Nephron progenitor cell (in vitro differentiated cells): ENCODE data around the gene HMCN1.

Source experiments
- DNase-seq: peaks from one replicate; pipeline ENCODE4 v3.0.0; 2021
- H3K27ac Mint-ChIP-seq: 2 replicates; pipeline ENCODE4 v1.8.0; 2021; ENCODE audit warnings: mild to moderate bottlenecking, moderate library complexity, mixed read lengths
- H3K27me3 Mint-ChIP-seq: 2 replicates; pipeline ENCODE4 v1.8.0; 2021; ENCODE audit warnings: mild to moderate bottlenecking, low read depth, mixed read lengths; ENCODE audit not compliant: poor library complexity
- H3K36me3 Mint-ChIP-seq: 2 replicates; pipeline ENCODE4 v1.8.0; 2021; ENCODE audit warnings: low read depth, mixed read lengths
- H3K4me1 Mint-ChIP-seq: 2 replicates; pipeline ENCODE4 v1.8.0; 2021; ENCODE audit warnings: mixed read lengths
- H3K4me3 Mint-ChIP-seq: 2 replicates; pipeline ENCODE4 v1.8.0; 2021; ENCODE audit warnings: mild to moderate bottlenecking, moderate library complexity, mixed read lengths
- H3K9me3 Mint-ChIP-seq: 2 replicates; pipeline ENCODE4 v1.8.0; 2021; ENCODE audit warnings: mild to moderate bottlenecking, moderate library complexity, mixed read lengths
- TF ChIP-seq, protein P1 (sequence below): fragments of 200-600 bp; sonication (generic); IDR thresholded peaks from 2 replicates; pipeline ENCODE4 v1.5.0; 2021; ENCODE audit warnings: antibody characterized with exemption

The HMCN1 gene

GRCh38 chr1:186139701-186140100 is 405.5 kb downstream of the HMCN1 start:
- H3K27me3 Mint-ChIP-seq, result no peaks in the 10 kb centered on the region
- no peak overlapping the region for H3K4me3 Mint-ChIP-seq
- peaks cover 3% of the 10 kb centered on the region for H3K9me3 Mint-ChIP-seq
- no peak for DNase-seq
- H3K4me1 Mint-ChIP-seq, result no peaks in the 10 kb centered on the region
- peaks cover 78% of the 10 kb centered on the region for H3K36me3 Mint-ChIP-seq
- TF ChIP-seq, protein P1, sequence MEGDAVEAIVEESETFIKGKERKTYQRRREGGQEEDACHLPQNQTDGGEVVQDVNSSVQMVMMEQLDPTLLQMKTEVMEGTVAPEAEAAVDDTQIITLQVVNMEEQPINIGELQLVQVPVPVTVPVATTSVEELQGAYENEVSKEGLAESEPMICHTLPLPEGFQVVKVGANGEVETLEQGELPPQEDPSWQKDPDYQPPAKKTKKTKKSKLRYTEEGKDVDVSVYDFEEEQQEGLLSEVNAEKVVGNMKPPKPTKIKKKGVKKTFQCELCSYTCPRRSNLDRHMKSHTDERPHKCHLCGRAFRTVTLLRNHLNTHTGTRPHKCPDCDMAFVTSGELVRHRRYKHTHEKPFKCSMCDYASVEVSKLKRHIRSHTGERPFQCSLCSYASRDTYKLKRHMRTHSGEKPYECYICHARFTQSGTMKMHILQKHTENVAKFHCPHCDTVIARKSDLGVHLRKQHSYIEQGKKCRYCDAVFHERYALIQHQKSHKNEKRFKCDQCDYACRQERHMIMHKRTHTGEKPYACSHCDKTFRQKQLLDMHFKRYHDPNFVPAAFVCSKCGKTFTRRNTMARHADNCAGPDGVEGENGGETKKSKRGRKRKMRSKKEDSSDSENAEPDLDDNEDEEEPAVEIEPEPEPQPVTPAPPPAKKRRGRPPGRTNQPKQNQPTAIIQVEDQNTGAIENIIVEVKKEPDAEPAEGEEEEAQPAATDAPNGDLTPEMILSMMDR, result no peak
- H3K27ac Mint-ChIP-seq, result no peak overlapping the region

DNA sequence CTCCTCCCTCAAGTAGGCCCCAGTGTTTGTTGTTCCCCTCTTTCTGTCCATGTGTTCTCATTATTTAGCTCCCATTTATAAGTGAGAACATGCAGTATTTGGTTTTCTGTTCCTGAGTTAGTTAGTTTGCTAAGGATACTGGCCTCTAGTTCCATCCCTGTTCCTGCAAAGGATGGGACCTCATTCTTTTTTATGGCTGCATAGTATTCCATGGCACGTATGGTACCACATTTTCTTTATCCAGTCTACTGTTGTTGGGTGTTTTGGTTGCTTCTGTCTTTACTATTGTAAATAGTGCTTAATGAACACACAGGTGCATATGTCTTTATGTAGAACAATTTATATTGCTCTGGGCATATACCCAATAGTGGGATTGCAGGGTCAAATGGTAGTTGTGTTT is 408.0 kb downstream of the HMCN1 start:
- peaks cover 84% of the 10 kb centered on the region for H3K36me3 Mint-ChIP-seq
- no peak for DNase-seq
- no peak overlapping the region for H3K4me3 Mint-ChIP-seq

GRCh38 chr1:186142916-186143315 is 408.7 kb downstream of the HMCN1 start:
- no peaks in the 10 kb centered on the region for H3K4me1 Mint-ChIP-seq
- TF ChIP-seq, protein P1, result no peak
- peaks cover 3% of the 10 kb centered on the region for H3K9me3 Mint-ChIP-seq
- no peak for DNase-seq
- no peaks in the 10 kb centered on the region for H3K27me3 Mint-ChIP-seq
- peaks cover 84% of the 10 kb centered on the region for H3K36me3 Mint-ChIP-seq
- no peak overlapping the region for H3K4me3 Mint-ChIP-seq
- H3K27ac Mint-ChIP-seq, result no peak overlapping the region

More for the DNA sequence above, 408.0 kb downstream of the HMCN1 start:
- Mint-ChIP-seq H3K4me1 (no peaks in the 10 kb centered on the region), H3K9me3 (peaks cover 3% of the 10 kb centered on the region), H3K27ac (no peak overlapping the region), H3K27me3 (no peaks in the 10 kb centered on the region)
- TF ChIP-seq, protein P1, result no peak

GRCh38 chr1:186143481-186143880 is 409.3 kb downstream of the HMCN1 start:
- Mint-ChIP-seq H3K4me1 (no peaks in the 10 kb centered on the region), H3K9me3 (peaks cover 3% of the 10 kb centered on the region), H3K27me3 (no peaks in the 10 kb centered on the region), H3K36me3 (peaks cover 87% of the 10 kb centered on the region), H3K4me3 (no peak overlapping the region), H3K27ac (no peak overlapping the region)
- TF ChIP-seq, protein P1, result no peak
- DNase-seq, result no peak

DNA sequence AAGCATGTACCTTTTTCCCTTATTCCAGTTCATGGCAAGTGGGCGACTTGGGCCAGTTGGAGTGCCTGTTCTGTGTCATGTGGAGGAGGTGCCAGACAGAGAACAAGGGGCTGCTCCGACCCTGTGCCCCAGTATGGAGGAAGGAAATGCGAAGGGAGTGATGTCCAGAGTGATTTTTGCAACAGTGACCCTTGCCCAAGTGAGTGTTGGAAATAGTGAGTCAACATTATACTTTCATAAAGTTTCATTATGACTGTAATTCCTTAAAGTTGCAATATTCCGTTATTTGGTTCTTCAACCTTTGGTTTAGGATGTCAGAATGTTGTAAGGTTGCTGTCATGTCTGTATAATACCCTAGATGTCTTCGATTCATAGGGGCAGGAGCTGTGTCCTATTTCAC is 410.3 kb downstream of the HMCN1 start:
- Mint-ChIP-seq H3K36me3 (peaks cover 85% of the 10 kb centered on the region), H3K27ac (no peak overlapping the region), H3K4me3 (no peak overlapping the region), H3K27me3 (no peaks in the 10 kb centered on the region), H3K9me3 (peaks cover 3% of the 10 kb centered on the region), H3K4me1 (no peaks in the 10 kb centered on the region)
- DNase-seq, result no peak
- TF ChIP-seq, protein P1, result no peak

DNA sequence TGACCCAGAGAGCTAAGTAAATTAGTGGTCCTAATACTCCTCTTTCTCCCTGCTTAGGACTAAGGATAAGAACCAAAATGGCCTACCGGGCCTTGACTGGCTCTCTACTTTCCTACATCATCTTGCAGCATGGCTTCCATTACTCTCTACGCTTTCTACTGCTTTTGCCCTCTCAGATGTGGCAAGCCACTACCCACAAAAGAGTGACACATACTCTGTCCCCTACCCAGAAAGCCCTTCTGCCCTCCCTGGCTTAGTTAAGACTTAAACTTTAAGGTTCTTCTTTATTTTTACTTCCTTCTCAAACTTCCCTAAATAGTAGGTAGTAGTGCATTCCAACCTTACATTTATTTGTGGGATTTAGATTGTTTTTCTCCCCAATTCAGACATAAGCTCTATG is 412.8 kb downstream of the HMCN1 start:
- Mint-ChIP-seq H3K4me3 (no peak overlapping the region), H3K36me3 (peaks cover 80% of the 10 kb centered on the region), H3K27ac (no peak overlapping the region), H3K27me3 (no peaks in the 10 kb centered on the region), H3K9me3 (peaks cover 3% of the 10 kb centered on the region), H3K4me1 (no peaks in the 10 kb centered on the region)
- TF ChIP-seq, protein P1, result no peak
- DNase-seq, result no peak
